Body of pancreas (tissue), 4 donors: ENCODE results near the gene CX3CL1. TPM values are rescaled to one million over a fixed set of nuclear protein-coding genes. Genes with fewer than 3 reads are reported as not detected.

ENCODE experiments used
- ATAC-seq: fragments of 150-250 bp; one replicate; pipeline ENCODE4 v1.9.1; 2016
- DNase-seq, 4 donors: peaks; one replicate each; pipeline ENCODE4 v3.0.0-alpha.2; 2019
- H3K27ac ChIP-seq, 4 donors: fragments of 200-600 bp; sonication (generic); 1 replicate in 3 of 4; 2 replicates in 1 of 4; pipeline versions ENCODE4 v1.5.1 to v1.6.1; 2016 to 2019; ENCODE audit warnings: mild to moderate bottlenecking in 1 of 4, mixed read lengths in 1 of 4, moderate library complexity in 1 of 4
- H3K27me3 ChIP-seq, 2 donors: fragments of 200-600 bp; sonication (generic); one replicate each; pipeline ENCODE4 v1.6.0; 2016; ENCODE audit warnings: mild to moderate bottlenecking in 1 of 2
- H3K36me3 ChIP-seq, 2 donors: fragments of 200-600 bp; sonication (generic); replicated peaks in 1 of 2; 2 replicates each; pipeline ENCODE4 v1.5.1; 2016; ENCODE audit warnings: low read depth in 2 of 2; ENCODE audit not compliant: insufficient read depth in 1 of 2
- H3K4me1 ChIP-seq: fragments of 200-600 bp; sonication (generic); one replicate; pipeline ENCODE4 v1.6.0; 2016
- H3K4me3 ChIP-seq, 2 donors: fragments of 200-600 bp; sonication (generic); 1 replicate in 1 of 2; 2 replicates in 1 of 2; pipeline ENCODE4 v1.5.1; 2016 to 2019
- H3K9me3 ChIP-seq, 3 donors: fragments of 200-600 bp; sonication (generic); 1 replicate in 2 of 3; 2 replicates in 1 of 3; pipeline ENCODE4 v1.5.1; 2016
- CTCF ChIP-seq, 7 experiments: fragments of 450-650 bp in 4 of 7; fragments of 200-600 bp in 3 of 7; sonication (generic) in 3 of 7; IDR thresholded peaks; one replicate each; pipeline ENCODE4 v1.5.1; 2016 to 2019; ENCODE audit warnings: antibody characterized with exemption in 7 of 7
- POLR2A ChIP-seq, 3 donors: fragments of 450-650 bp; IDR thresholded peaks; one replicate each; pipeline ENCODE4 v1.6.1; 2016; ENCODE audit warnings: antibody characterized with exemption in 3 of 3, mild to moderate bottlenecking in 2 of 3
- WGBS, 2 donors: methylation state at CpG; one replicate each; pipeline ENCODE4 v1.1.5; 2017; 5-methylcytosine and 5-hydroxymethylcytosine counted together
- intact Hi-C: fragments of 100-400 bp; cut with DNase I; formaldehyde crosslinking; loops from one replicate; pipeline ENCODE4 v1.15.1; 2023
- total RNA-seq, 2 donors: library from RNA; depleted of rRNA; stranded (reverse); fragments of >200 nt; gene quantifications; one replicate each; pipeline ENCODE4 v1.1.0, GENCODE V29; 2016

The CX3CL1 gene
- total RNA-seq, 2 donors from 2014 or later: 14.5 to 19.1 TPM

- Histone ChIP-seq H3K4me3 (no peak overlapping the region), H3K9me3 (no peaks in the 10 kb centered on the region), H3K27me3 (no peaks in the 10 kb centered on the region), H3K4me1 (peaks cover 28% of the 10 kb centered on the region), H3K27ac (no peak overlapping the region), H3K36me3 (no peaks in the 10 kb centered on the region)
- DNase-seq: no peak
- TF ChIP-seq POLR2A (IDR thresholded peaks at IDR 0.05) (no peak), CTCF (IDR thresholded peaks at IDR 0.05) (no peak)
- intact Hi-C loops: no loop called here
- WGBS, 2 donors: 85% methylated on average over 3 of the region's 3 CpGs
- no peak for ATAC-seq
Observed at GRCh38 chr16:57376313-57376818, 4.1 kb downstream of the CX3CL1 start.

GRCh38 chr16:57377080-57377841 is 5.0 kb downstream of the CX3CL1 start:
- WGBS, 2 donors: 49 to 52% methylated on average over 5 of the region's 5 CpGs
- no peak overlapping the region for H3K4me3 ChIP-seq
- ATAC-seq (no peak), DNase-seq (no peak)
- H3K27me3 ChIP-seq: no peaks in the 10 kb centered on the region
- peaks cover 19% of the 10 kb centered on the region for H3K4me1 ChIP-seq
- intact Hi-C loops: no loop called here
- H3K9me3 ChIP-seq: no peaks in the 10 kb centered on the region
- no peak for TF ChIP-seq POLR2A (IDR thresholded peaks at IDR 0.05)
- no peaks in the 10 kb centered on the region for H3K36me3 ChIP-seq
- peak overlapping the region in 1 of 4 donors; percentile 27 for H3K27ac ChIP-seq

GRCh38 chr16:57379579-57379978 is 7.3 kb downstream of the CX3CL1 start:
- Histone ChIP-seq H3K9me3 (no peaks in the 10 kb centered on the region), H3K4me1 (peaks cover under 1% of the 10 kb centered on the region), H3K27me3 (no peaks in the 10 kb centered on the region), H3K27ac (no peak overlapping the region), H3K4me3 (no peak overlapping the region), H3K36me3 (no peaks in the 10 kb centered on the region)
- no peak for DNase-seq
- TF ChIP-seq POLR2A (IDR thresholded peaks at IDR 0.05) (no peak), CTCF (IDR thresholded peaks at IDR 0.05) (no peak)
- intact Hi-C loops: no loop called here
- no peak for ATAC-seq
- WGBS, 2 donors: 70 to 74% methylated on average over 10 of the region's 10 CpGs

GRCh38 chr16:57380671-57381462 is 8.6 kb downstream of the CX3CL1 start:
- Histone ChIP-seq H3K27me3 (no peaks in the 10 kb centered on the region), H3K4me1 (no peaks in the 10 kb centered on the region), H3K27ac (no peak overlapping the region), H3K36me3 (no peaks in the 10 kb centered on the region), H3K4me3 (no peak overlapping the region), H3K9me3 (no peaks in the 10 kb centered on the region)
- DNase-seq (peak; percentile 36 to 52 (median 42)), ATAC-seq (no peak)
- TF ChIP-seq CTCF (IDR thresholded peaks at IDR 0.05) (no peak), POLR2A (IDR thresholded peaks at IDR 0.05) (no peak)
- intact Hi-C loops: no loop called here
- WGBS, 2 donors: 61 to 64% methylated on average over 6 to 8 of the region's 8 CpGs

GRCh38 chr16:57381791-57382534 is 9.7 kb downstream of the CX3CL1 start:
- Histone ChIP-seq H3K9me3 (no peaks in the 10 kb centered on the region), H3K27ac (no peak overlapping the region), H3K4me3 (no peak overlapping the region), H3K36me3 (no peaks in the 10 kb centered on the region), H3K27me3 (no peaks in the 10 kb centered on the region), H3K4me1 (peaks cover 7% of the 10 kb centered on the region)
- TF ChIP-seq POLR2A (IDR thresholded peaks at IDR 0.05): no peak
- no peak for TF ChIP-seq CTCF (IDR thresholded peaks at IDR 0.05)
- intact Hi-C loops: no loop called here
- 86% methylated on average over 24 to 29 of the region's 35 CpGs for WGBS, 2 donors
- ATAC-seq: no peak
- DNase-seq: no peak
